ENCODE results near the gene RAET1G.
"Not testable (repeated sequence)": the region's sequence is repeated elsewhere in the genome, so short reads cannot be mapped to it uniquely, and the experiment has no call there.

Gene RAET1G

DNA sequence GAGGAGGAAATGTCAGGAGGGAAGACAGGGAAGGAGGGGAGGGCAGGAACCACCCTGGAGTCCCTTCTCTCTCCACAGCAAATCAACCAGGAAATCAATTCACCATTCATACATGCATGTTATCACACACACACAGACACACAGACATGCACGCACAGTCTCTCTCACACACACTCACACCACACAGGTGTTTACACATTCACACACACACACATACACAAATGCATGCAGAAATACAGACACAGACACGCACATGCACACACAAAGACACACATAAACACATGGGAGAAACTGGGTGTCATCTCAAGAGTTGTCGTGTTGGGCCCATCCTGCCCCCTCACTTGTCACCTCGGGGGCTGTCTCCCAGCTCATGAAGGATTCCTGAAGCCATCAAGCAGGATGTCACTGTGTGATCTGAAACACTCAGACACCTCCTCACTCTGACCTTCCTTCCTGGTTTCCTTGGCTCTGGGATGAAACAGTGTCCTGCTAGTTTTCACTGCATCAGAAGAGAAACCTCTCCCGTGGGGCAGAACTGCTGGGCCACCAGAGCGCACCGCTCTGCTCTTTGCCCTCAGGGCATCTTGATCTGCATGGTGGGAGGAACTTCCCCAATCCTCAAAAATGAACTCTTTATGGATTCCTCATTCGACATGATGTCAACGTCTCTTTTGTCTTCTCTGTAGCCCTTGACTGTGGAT, 9.2 kb downstream of the RAET1G start:
- DNase-seq (ENCODE audit: low spot score): no peak

DNA sequence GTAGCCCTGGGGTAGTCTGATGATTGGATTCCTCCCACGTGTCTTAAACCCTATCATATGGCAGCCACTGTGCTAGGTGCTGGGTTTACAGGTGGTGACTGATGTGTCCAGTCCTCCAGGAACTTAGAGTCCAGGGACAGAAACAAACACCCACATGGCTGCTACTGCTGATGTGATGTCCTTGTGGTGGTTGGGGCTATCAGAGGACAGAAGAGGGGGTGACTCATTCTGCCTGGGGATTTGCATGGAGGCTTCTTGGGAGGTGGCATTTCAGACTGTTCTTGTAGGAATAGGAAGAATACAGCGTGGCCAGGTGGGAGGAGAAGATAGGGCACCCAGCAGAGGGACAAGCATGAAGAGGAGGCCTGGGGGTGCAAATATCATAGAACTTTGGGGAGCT, 9.8 kb downstream of the RAET1G start:
- DNase-seq (ENCODE audit: low spot score): no peak

DNA sequence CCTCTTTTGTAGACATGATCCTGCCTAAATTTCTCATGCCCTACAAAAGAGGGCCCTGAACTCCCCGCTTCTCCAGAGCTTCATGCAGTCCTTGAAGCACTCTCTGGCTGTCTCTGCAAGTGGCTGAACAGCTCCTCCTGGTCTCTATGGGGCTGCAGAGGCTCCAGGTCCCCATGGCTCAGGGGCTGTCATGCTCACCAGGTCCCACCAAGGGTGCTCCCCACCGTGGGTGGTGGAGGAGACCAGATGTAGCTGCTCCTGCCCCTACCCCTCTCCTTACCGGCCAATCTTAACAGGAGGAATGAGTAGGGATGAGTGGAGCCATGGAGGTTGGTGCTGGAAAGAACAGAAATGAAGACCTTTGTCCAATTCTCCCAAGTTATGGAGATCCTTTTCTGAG, 10.2 kb downstream of the RAET1G start:
- DNase-seq (ENCODE audit: low spot score): not testable (repeated sequence)

DNA sequence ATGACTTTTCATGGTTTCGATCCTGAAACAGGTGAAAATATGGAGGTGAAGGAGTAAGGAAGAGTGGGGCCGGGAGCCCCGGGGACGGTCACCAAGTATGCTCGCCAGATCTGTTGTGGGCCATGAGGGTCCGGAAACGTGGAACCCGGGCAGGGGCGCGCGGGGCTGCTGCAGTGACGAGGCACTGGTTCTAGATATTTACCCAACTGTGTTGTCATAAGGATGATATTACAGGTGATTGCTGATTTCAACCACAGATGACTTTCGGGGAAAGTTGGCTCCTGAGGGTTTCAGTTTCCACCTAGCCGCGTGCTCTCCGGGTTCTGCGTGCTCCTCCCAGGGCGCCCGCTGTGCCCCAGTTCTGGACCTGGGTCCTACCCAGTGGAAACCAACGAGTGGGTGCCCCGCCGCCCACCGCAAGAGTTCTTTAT, 12.2 kb downstream of the RAET1G start:
- DNase-seq (ENCODE audit: low spot score): no peak

DNA sequence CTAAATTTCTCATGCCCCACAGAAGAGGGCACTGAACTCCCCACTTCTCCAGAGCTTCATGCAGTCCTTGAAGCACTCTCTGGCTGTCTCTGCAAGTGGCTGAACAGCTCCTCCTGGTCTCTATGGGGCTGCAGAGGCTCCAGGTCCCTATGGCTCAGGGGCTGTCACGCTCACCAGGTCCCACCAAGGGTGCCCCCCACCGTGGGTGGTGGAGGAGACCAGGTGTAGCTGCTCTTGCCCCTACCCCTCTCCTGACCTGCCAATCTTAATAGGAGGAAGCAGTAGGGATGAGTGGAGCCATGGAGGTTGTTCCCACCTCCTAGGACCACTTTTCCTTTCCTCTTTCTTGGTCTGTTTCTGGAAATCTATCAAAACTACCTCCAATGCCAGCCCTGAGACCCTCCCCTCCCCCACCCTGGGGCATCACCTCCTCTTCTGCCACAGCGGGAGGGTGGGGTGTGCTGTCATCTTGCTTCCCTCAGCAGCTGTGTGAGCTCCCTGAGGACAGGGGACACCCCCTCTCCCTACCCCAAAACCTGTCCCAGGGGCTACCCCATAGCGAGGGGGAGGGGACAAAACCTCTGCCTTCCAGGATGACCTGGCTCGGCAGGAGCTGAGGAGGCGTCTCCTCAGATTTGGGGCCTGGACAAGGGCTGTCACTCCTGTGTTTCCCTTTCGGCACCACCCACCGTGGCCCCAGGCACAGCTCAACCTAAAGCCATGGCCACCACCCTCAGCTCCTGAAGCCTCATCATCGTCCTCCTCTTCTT, 13.0 kb downstream of the RAET1G start:
- DNase-seq (ENCODE audit: low spot score): no peak

DNA sequence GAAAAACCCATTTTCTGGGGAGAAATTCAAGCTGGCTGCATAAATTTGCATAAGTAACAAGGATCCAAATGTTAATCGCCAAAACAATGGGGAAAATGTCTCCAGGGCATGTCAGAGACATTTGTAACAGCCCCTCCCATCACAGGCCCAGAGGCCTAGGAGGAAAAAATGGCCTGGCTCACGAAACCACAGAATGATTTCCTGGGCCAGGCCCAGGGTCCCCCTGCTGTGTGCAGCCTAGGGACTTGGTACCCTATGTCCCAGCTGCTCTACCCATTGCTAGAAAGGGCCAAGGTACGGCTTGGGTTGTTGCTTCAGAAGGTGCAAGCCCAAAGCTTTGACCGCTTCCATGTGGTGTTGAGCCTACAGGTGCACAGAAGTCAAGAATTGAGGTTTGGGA, 14.4 kb downstream of the RAET1G start:
- not testable (repeated sequence) for DNase-seq (ENCODE audit: low spot score)

DNA sequence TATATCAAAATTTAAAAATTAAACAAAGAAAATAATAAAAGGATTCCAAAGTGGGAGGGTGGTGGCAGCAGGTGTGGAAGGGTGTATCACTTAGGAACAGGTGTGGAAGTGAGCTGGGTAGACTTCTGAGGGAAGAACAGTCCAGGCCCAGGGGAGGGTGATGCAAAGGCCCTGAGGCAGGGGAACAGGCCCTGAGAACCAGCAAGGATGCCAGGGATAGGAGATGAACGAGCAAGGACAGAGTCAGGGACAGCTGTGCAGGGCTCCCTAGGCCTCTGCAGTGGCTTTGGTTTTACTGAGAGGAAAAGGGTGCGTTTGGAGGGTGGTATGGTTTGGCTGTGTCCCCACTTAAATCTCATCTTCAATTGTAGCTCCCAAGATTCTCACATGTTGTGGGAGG, 15.6 kb downstream of the RAET1G start:
- DNase-seq (ENCODE audit: low spot score): no peak

DNA sequence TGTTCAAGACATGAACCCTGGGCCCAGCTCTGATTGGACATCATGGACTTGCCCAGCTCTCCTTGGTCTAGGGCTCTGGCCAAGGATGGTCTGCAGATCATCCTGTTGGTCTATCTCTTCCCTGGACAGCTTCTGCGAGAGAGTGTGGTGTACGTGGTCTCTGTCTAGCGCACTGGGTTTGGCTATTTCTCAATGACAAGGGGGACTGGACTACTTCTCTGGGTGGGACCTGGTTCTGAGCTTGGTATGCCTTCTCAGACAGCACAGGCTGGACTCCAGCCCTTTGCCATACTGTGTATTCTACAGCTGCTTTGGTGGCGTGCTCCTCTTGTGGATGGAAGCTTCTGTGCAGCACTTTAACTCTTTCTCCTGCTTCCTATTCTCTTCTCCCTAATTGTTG, 16.5 kb downstream of the RAET1G start:
- DNase-seq (ENCODE audit: low spot score): no peak

DNA sequence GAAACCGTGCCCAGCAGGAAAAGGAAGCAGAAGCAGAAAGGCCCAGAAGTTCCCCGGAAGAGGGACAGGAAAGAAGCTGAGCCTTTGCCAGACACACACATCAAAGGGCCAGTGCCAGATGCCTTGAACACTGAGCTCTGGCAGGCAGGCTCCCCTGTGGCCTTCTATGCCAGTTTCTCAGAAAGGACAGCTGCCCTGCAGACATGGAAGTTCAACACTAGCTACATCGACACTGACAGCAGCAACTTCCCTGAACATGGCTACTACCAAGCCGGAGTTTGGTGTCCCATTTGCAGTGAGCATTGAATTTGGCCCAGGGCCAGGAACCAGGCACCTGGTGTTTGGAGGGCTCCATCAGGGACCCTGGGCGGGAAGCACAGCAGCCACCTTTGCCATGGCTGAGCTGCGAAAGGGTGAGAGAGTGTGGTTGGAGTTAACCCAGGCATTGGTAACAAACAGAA, 17.0 kb downstream of the RAET1G start:
- no peak for DNase-seq (ENCODE audit: low spot score)

DNA sequence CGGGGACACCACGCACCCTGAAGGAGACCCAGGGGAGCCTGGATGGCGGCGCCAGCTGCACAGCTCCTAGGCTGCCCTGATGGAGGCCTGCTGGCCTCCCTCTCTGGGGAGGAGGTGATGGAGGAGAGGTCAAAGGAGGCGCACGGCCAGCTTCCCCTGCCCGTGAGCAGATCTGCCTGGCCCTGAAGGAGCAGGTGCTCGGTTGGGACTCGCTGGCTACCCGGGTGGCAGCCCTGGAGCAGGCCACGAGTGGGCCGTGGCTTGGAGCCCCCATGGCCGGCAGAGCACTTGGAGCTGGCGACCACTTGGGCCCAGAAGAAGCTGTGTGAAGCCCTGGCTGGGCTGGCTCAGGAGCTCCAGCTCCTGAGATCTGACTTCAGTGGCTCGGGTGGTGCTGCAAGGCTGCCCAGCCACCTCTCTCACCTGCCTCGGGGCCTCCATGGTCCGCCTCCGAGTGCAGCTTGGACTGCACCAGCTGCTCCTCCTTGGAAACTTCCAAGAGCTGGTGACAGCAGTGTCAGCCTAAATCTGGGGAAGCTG, 17.5 kb downstream of the RAET1G start:
- DNase-seq (ENCODE audit: low spot score): no peak

DNA sequence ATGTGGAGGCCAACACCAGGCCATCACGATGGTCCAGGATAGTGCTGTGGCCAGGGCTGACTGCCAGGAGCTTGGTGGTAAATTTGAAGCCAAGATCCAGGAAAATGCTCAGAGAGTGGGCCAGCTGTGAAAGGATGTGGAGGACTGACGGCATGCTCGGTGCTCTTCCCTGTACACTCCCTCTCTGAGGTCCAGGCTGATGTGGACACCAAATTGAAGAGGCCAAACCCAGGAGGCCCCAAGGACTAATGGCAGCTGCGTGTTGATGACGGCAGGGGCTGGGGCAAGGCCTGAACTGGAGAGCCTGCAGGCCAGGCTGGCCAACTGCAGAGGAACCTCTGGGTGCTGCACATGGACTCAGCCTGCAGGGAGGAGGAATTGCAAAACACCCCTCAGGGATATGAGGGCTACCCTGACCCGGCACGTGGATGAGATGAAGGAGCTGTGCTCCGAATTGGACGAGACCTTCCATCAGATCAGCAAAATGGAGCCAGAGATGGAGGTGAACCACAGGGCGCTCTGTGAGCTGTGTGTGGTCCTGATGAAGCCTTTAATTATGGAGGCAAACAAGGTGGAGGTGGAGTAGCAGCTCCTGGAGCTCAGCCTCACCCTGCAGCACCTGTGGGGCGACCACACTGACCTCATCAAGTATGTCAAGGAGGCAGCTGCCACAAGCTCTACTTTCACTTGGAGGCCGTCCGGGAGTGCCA, 18.1 kb downstream of the RAET1G start:
- DNase-seq (ENCODE audit: low spot score): no peak

DNA sequence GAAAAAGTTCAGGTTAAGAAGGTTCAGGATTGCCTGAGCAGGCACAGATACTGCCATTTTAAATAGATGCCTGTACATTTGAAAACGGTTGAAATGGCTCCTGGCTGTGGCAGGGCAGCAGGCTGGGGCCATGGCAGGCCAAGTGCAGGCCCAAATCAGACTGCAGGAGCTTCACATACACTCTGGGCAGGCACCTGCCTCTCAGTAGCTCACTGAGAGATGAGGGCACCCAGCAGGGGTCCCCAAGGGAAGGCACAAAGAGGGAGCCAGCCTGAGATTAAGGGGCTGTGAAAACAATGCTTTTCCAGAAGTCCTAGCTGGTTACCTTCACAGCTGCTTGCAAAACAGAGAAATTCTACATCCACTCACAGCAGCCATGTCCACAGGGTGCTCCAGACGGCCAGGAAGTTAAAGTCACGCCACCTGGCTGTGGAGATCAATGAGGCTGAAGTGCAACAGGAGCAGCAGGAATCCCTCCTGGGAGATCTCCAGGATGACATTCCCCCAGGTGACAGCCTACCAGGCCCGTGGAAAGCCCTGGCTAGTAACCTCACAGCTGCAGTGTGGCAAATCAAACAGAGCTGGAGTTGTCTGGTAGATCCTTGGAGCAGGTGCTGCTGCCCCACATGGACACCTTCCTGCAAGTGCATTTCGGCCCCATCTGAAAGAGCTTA, 18.8 kb downstream of the RAET1G start:
- no peak for DNase-seq (ENCODE audit: low spot score)

DNA sequence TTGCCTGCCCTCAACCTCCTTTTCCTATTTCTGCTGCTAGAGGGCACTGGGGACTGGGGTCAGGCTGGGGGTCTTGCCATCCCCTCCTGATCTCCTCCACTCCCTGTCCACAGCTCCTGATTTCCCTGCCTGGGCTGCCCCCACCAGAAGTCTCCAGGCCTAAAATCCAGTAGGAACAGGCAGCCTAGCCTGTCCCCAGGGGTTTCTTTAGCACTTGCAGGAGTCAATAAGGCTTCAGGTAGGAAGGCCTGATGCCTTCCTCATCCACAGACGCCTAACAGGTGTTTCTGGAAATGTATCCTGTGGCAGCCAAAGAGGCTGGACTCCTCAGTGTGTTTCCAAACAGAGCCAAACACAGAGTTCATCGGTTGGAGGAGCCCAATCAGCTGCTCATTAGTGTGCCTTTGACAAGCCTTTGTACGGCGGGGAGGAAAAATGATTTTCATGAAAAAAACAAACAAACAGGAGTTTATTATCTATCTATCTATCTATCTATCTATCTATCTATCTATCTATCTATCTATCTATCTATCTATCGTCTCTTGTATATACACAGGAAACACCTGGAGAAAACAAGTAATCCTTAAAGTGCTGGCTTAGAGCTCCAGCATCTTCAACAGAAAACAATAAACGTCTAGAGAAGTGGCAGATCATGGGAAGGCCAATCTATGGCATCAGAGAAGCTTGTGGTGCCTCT, 21.3 kb downstream of the RAET1G start:
- no peak for DNase-seq (ENCODE audit: low spot score)

DNA sequence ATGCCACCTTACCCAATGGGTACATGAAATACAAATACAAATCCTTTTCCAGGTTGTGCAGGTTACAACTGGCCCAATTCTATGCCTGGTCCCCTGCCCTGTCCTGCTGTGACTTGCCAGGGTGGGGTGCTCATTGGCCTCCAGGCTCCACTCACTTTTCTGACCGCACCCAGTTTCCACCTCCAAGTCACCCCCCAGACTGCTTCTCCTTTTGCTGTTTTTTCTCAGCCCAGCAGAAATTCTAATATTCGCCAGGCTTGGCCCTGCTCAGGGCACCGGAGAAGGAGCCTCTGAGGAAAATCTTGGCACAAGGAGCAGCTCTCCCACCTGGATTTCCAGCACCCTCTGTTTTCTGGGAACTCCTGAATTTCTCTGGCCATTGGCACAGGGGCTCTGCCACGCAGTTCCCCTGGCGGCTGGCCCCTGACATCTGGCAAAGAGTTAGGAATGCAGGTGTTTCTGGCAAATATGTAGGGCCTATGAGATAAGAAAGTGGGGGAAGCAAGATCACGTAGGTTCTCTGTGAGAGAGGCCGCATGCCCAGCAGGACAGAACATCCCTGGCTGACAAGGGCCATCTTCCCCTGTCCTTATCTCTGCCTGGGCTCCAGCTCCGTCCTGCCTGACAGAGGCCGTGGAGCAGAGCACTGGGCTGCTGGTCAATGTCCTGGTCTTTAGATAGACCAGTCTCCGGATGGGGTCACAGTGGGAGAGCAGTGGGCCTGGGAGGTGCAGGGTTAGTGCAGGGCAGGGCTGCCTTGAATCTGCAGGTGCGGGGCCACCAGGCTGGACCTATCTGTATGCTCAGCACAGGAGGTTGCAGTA, 22.1 kb downstream of the RAET1G start:
- DNase-seq (ENCODE audit: low spot score): no peak

DNA sequence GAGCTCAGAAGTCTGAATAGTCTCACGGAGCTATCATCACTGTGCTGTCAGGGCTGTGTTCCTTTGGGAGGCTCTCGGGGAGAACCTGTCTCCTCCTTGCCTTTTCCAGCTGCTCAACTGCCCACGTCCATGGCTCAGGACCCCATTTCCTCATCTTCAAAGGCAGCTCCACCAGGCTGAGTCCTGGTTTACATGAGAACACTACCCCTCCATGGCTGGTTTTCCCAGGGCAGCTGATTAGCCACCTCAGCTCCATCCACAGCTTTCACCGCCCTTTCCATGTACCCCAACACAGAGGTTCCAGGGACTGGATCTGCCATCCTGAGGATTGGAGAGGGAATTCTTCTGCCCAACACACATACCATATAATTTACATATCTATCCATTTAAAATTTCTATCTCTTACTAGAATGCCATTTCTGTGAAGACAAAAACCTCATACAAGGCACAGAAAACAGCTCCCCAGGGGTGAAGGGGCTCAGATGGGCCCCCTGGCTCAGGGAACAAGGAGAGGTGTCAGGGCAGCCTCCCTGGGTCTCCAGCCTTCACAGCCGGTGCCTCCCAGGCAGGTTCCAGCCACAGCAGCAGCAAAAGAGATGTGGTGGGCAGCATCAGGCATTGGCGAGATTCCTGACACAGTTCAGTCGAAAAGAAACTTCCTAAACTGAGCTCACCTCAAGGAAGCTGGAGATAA, 22.8 kb downstream of the RAET1G start:
- DNase-seq (ENCODE audit: low spot score): no peak

DNA sequence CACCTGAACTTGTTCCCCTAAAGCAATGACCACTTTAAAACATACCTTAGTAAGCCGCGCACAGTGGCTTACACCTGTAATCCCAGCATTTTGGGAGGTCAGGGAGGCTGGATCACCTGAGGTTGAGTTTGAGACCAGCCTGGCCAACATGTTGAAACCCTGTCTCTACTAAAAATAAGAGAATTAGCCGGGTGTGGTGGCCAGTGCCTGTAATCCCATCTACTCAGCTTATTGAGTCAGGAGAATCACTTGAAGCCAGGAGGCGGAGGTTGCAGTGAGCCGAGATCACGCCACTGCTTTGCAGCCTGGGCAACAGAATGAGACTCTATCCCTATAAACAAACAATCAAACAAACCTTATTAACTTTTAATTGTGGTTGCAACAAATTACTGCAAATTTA, 23.4 kb downstream of the RAET1G start:
- no peak for DNase-seq (ENCODE audit: low spot score)

DNA sequence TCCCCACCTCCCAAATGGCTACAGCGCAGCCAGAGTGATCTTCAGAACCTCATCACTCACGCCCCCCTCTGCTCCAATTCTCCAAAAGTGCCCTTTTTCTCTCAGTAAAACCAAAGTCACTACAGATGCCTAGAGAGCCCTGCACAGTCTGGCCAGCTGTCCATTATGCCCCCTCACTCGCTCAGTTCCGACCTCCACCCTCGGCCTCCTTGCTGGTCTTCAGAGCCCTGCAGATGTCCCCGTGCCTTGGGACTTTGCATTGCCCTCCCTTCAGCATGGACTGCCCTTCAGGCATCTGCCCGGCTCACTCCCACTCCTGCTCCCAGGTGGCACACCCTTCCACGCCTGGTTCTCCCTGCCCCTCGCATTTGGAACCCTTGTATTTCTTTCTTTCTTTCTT, 24.0 kb downstream of the RAET1G start:
- no peak for DNase-seq (ENCODE audit: low spot score)

DNA sequence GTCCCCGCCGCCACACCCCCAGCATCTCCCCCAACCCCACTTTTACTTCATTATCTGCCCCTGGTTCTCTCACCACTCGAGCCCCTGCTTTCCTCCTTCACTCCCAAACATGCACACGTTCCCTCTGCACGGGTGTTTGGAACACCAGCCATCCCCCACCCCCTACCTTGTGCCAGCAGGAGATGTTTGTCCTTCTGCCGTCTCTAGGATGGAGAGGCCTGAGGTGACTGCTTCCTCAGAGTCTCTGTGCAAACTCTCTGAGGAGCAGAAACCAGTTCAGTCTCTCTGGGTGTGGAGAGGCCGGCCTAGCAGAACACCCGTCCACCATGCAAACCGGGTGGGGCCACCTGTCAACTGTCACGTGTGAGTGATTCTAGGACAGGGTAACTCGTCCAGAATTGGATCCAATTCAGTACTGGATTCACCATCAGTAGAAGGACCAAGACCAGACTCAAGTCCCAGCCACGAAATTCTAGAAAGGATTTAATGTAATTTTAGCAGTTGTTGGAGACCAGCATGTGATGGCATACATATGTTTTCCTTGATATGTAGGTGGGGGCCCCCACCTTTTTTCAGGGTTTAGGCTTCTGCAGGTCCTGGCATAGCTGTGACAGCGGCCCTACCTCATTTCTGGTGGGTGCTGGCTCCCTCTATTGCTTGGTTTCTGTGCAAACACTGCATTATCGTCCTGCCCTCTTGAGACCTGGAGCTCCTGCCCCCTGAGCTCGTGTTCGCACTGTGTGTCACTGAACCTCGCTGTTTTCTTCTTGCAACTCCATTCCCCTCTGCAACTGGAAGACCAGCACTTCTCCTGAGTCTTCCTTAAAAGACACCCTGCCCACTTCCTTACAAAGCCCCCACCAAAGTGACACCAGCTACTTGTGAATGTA, 24.8 kb downstream of the RAET1G start, which contains the start of gene RAET1E:
Gene RAET1E, minus strand, starts transcription at position 259 of the 890 bp plus-strand sequence. CDS start 7,212 bp downstream, outside the sequence.
- no peak for DNase-seq (ENCODE audit: low spot score)

Data from AG20443 (cell line).